OCI-LY7 (cell line): ENCODE measurements around the gene DOCK1. TPM values are rescaled to one million over a fixed set of nuclear protein-coding genes. Genes with fewer than 3 reads are reported as not detected.

Source experiments
- BruUV-seq: library from RNA; stranded (reverse); fragments of 400-500 nt; replicated peaks from 2 replicates; lab custom pipeline; 2021; lab: Mats Ljungman, UMichigan
- CTCF ChIA-PET: fragments of 300-600 bp; sonication (Branson Sonifier 250); formaldehyde crosslinking; loops from one replicate; lab custom pipeline; 2022; ENCODE audit warnings: antibody characterized with exemption; ENCODE audit not compliant: unreplicated experiment; lab: Charles Lee
- POLR2A ChIA-PET: fragments of 300-600 bp; sonication (Branson Sonifier 250); formaldehyde crosslinking; loops from one replicate; lab custom pipeline; 2022; ENCODE audit warnings: antibody characterized with exemption; lab: Charles Lee
- DNase-seq: peaks from one replicate; pipeline ENCODE4 v3.0.0-alpha.2; 2015; ENCODE audit warnings: low spot score
- H2AFZ ChIP-seq: fragments of 200-600 bp; sonication (generic), shearing (Covaris generic); 2 replicates; pipeline ENCODE4 v1.6.1; 2014; ENCODE audit warnings: mild to moderate bottlenecking, antibody characterized with exemption, low read length, moderate library complexity
- H3K27ac ChIP-seq: fragments of 200-600 bp; sonication (generic); 2 replicates; pipeline ENCODE4 v1.5.1; 2014; ENCODE audit warnings: mixed run types, low read depth, mild to moderate bottlenecking, moderate library complexity, low read length, inconsistent platforms; ENCODE audit not compliant: poor library complexity, severe bottlenecking
- H3K36me3 ChIP-seq: fragments of 200-600 bp; sonication (generic); 2 replicates; pipeline ENCODE4 v1.6.1; 2014; ENCODE audit warnings: mild to moderate bottlenecking, antibody characterized with exemption, low read length, moderate library complexity, mixed read lengths; ENCODE audit not compliant: insufficient read depth
- H3K4me1 ChIP-seq: fragments of 200-600 bp; sonication (generic); 2 replicates; pipeline ENCODE4 v1.5.1; 2014; ENCODE audit warnings: mild to moderate bottlenecking, low read length; ENCODE audit not compliant: insufficient read depth, poor library complexity, severe bottlenecking
- H3K4me2 ChIP-seq: fragments of 200-600 bp; sonication (generic); 2 replicates; pipeline ENCODE4 v1.6.1; 2014; ENCODE audit warnings: mild to moderate bottlenecking, low read length
- H3K4me3 ChIP-seq: fragments of 200-600 bp; sonication (generic); 2 replicates; pipeline ENCODE4 v1.5.1; 2014; ENCODE audit warnings: mild to moderate bottlenecking, low read depth, low read length; ENCODE audit not compliant: poor library complexity, severe bottlenecking
- H3K79me2 ChIP-seq: fragments of 200-600 bp; sonication (generic); 2 replicates; pipeline ENCODE4 v1.6.1; 2016; ENCODE audit warnings: low read depth, mild to moderate bottlenecking, low read length, moderate library complexity, mixed read lengths; ENCODE audit not compliant: insufficient read depth
- H3K9me2 ChIP-seq: fragments of 200-600 bp; sonication (generic); 2 replicates; pipeline ENCODE4 v1.6.1; 2016; ENCODE audit warnings: mild to moderate bottlenecking, low read length, mixed read lengths; ENCODE audit not compliant: insufficient read depth
- H3K9me3 ChIP-seq: fragments of 200-600 bp; sonication (generic); 2 replicates; pipeline ENCODE4 v1.6.1; 2014; ENCODE audit warnings: mild to moderate bottlenecking, mixed run types, low read length, mixed read lengths
- H4K20me1 ChIP-seq: fragments of 200-600 bp; sonication (generic); 2 replicates; pipeline ENCODE4 v1.6.1; 2014; ENCODE audit warnings: mild to moderate bottlenecking, antibody characterized with exemption, low read length, moderate library complexity, mixed read lengths; ENCODE audit not compliant: insufficient read depth
- EZH2phosphoT487 ChIP-seq: fragments of 200-600 bp; sonication (generic); IDR thresholded peaks from 2 replicates; pipeline ENCODE4 v1.6.1; 2018; ENCODE audit warnings: low read depth, borderline replicate concordance, mild to moderate bottlenecking, mixed run types, antibody characterized with exemption, low read length, moderate library complexity, mixed read lengths
- intact Hi-C: fragments of 100-400 bp; cut with micrococcal nuclease; formaldehyde crosslinking; loops from one replicate; pipeline ENCODE4 v1.10.0; 2022; ENCODE audit not compliant: unreplicated experiment
- total RNA-seq, 2 experiments: library from RNA; depleted of rRNA in 1 of 2; stranded (reverse); fragments of >200 nt in 1 of 2; shearing (Covaris generic) in 1 of 2; gene quantifications; 2 replicates each; pipeline ENCODE4 v1.2.3, GENCODE V29; 2014 to 2022
- TF ChIP-seq, protein P1 (sequence below): fragments of 200-600 bp; sonication (generic); conservative IDR thresholded peaks from 2 replicates; pipeline ENCODE4 v1.5.1; 2014; ENCODE audit warnings: mild to moderate bottlenecking, antibody characterized with exemption, low read length, moderate library complexity, mixed read lengths

Gene DOCK1
- total RNA-seq, 2 experiments from 2014 or later, result not detected

GRCh38 chr10:126926568-126926967, 21.3 kb downstream of the DOCK1 start:
- Histone ChIP-seq H4K20me1 (no peaks in the 10 kb centered on the region), H3K4me2 (no peak overlapping the region), H3K9me2 (no peaks in the 10 kb centered on the region), H3K4me1 (no peaks in the 10 kb centered on the region), H3K4me3 (no peak overlapping the region), H2AFZ (no peak overlapping the region), H3K9me3 (no peaks in the 10 kb centered on the region), H3K27ac (no peak overlapping the region), H3K36me3 (no peaks in the 10 kb centered on the region), H3K79me2 (no peaks in the 10 kb centered on the region)
- BruUV-seq, result no TSS peak
- intact Hi-C loops, result no loop called here
- no peak for DNase-seq
- POLR2A ChIA-PET, result no interaction called here
- TF ChIP-seq EZH2phosphoT487, result no peak
- TF ChIP-seq, protein P1, sequence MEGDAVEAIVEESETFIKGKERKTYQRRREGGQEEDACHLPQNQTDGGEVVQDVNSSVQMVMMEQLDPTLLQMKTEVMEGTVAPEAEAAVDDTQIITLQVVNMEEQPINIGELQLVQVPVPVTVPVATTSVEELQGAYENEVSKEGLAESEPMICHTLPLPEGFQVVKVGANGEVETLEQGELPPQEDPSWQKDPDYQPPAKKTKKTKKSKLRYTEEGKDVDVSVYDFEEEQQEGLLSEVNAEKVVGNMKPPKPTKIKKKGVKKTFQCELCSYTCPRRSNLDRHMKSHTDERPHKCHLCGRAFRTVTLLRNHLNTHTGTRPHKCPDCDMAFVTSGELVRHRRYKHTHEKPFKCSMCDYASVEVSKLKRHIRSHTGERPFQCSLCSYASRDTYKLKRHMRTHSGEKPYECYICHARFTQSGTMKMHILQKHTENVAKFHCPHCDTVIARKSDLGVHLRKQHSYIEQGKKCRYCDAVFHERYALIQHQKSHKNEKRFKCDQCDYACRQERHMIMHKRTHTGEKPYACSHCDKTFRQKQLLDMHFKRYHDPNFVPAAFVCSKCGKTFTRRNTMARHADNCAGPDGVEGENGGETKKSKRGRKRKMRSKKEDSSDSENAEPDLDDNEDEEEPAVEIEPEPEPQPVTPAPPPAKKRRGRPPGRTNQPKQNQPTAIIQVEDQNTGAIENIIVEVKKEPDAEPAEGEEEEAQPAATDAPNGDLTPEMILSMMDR, result no peak
- CTCF ChIA-PET, result no interaction called here

GRCh38 chr10:126927799-126928198, 22.6 kb downstream of the DOCK1 start:
- H3K4me3 ChIP-seq, result no peak overlapping the region
- POLR2A ChIA-PET, result no interaction called here

GRCh38 chr10:126928274-126928673, 23.0 kb downstream of the DOCK1 start:
- H3K36me3 ChIP-seq, result no peaks in the 10 kb centered on the region
- H3K27ac ChIP-seq, result no peak overlapping the region
- no peaks in the 10 kb centered on the region for H3K79me2 ChIP-seq
- H3K9me2 ChIP-seq, result no peaks in the 10 kb centered on the region
- TF ChIP-seq, protein P1, result no peak
- no peak for TF ChIP-seq EZH2phosphoT487
- CTCF ChIA-PET, result no interaction called here
- POLR2A ChIA-PET, result no interaction called here
- BruUV-seq, result no TSS peak
- DNase-seq, result no peak
- no peaks in the 10 kb centered on the region for H3K9me3 ChIP-seq
- H4K20me1 ChIP-seq, result no peaks in the 10 kb centered on the region
- no peaks in the 10 kb centered on the region for H3K4me1 ChIP-seq
- intact Hi-C loops, result no loop called here
- H2AFZ ChIP-seq, result no peak overlapping the region
- H3K4me2 ChIP-seq, result no peak overlapping the region
- no peak overlapping the region for H3K4me3 ChIP-seq

More at GRCh38 chr10:126927799-126928198, 22.6 kb downstream of the DOCK1 start:
- TF ChIP-seq, protein P1, result no peak
- no peak for TF ChIP-seq EZH2phosphoT487
- no peaks in the 10 kb centered on the region for H3K9me2 ChIP-seq
- BruUV-seq, result no TSS peak
- H3K4me2 ChIP-seq, result no peak overlapping the region
- CTCF ChIA-PET, result no interaction called here
- H3K9me3 ChIP-seq, result no peaks in the 10 kb centered on the region
- no peaks in the 10 kb centered on the region for H3K79me2 ChIP-seq
- H4K20me1 ChIP-seq, result no peaks in the 10 kb centered on the region
- no peak for DNase-seq
- no peak overlapping the region for H2AFZ ChIP-seq
- no peaks in the 10 kb centered on the region for H3K36me3 ChIP-seq
- intact Hi-C loops, result no loop called here
- no peak overlapping the region for H3K27ac ChIP-seq
- H3K4me1 ChIP-seq, result no peaks in the 10 kb centered on the region
